Ectodermal cell (in vitro differentiated cells): ENCODE data around the gene TTC5.
"Not testable (repeated sequence)": the region's sequence is repeated elsewhere in the genome, so short reads cannot be mapped to it uniquely, and the experiment has no call there.

Source experiments
- H3K27ac ChIP-seq: 2 replicates; pipeline ENCODE4 v1.7.0; 2013; ENCODE audit warnings: mild to moderate bottlenecking, low read depth, low read length; ENCODE audit not compliant: insufficient read depth, poor library complexity, severe bottlenecking
- H3K27me3 ChIP-seq: 2 replicates; pipeline ENCODE4 v1.7.0; 2013; ENCODE audit warnings: mild to moderate bottlenecking, low read length; ENCODE audit not compliant: insufficient read depth, control insufficient read depth, poor library complexity, severe bottlenecking
- H3K36me3 ChIP-seq: one replicate; pipeline ENCODE4 v1.7.0; 2013; ENCODE audit warnings: low read length; ENCODE audit not compliant: control insufficient read depth, insufficient read depth
- H3K4me1 ChIP-seq: one replicate; pipeline ENCODE4 v1.7.0; 2013; ENCODE audit warnings: low read length; ENCODE audit not compliant: control insufficient read depth, insufficient read depth
- H3K4me3 ChIP-seq: 2 replicates; pipeline ENCODE4 v1.7.0; 2013; ENCODE audit warnings: low read depth, low read length, control low read depth; ENCODE audit not compliant: insufficient read depth
- H3K9me3 ChIP-seq: 2 replicates; pipeline ENCODE4 v1.7.0; 2013; ENCODE audit warnings: mild to moderate bottlenecking, low read length, moderate library complexity; ENCODE audit not compliant: control insufficient read depth
- WGBS, 2 experiments: methylation state at CpG; one replicate each; pipeline ENCODE4 v1.1.7; 2013; ENCODE audit warnings: missing lambda C conversion rate in 2 of 2; 5-methylcytosine and 5-hydroxymethylcytosine counted together

TTC5 gene

GRCh38 chr14:20314026-20314425, 8.3 kb upstream of the TTC5 start:
- WGBS, 2 experiments = 92 to 94% methylated on average over 2 of the region's 2 CpGs
- H3K27me3 ChIP-seq = no peaks in the 10 kb centered on the region
- H3K27ac ChIP-seq = no peak overlapping the region
- H3K4me1 ChIP-seq = no peaks in the 10 kb centered on the region
- H3K4me3 ChIP-seq = no peak overlapping the region
- H3K36me3 ChIP-seq = peaks cover 43% of the 10 kb centered on the region
- no peaks in the 10 kb centered on the region for H3K9me3 ChIP-seq

- Histone ChIP-seq H3K27me3 (no peaks in the 10 kb centered on the region), H3K4me1 (no peaks in the 10 kb centered on the region), H3K27ac (no peak overlapping the region), H3K9me3 (no peaks in the 10 kb centered on the region), H3K4me3 (peak overlapping the region; percentile 80), H3K36me3 (peaks cover under 1% of the 10 kb centered on the region)
- no CpG with 5 or more reads among the region's 1 CpG for WGBS, 2 experiments
These were observed 300 bp upstream of the TTC5 start for GRCh38 chr14:20306079-20306423.

GRCh38 chr14:20302042-20302755, 3.6 kb downstream of the TTC5 start:
- Histone ChIP-seq H3K27me3 (no peaks in the 10 kb centered on the region), H3K36me3 (peaks cover 18% of the 10 kb centered on the region), H3K9me3 (no peaks in the 10 kb centered on the region), H3K27ac (no peak overlapping the region), H3K4me3 (no peak overlapping the region), H3K4me1 (no peaks in the 10 kb centered on the region)
- 93 to 100% methylated on average over 1 of the region's 1 CpG for WGBS, 2 experiments

GRCh38 chr14:20295067-20295466, 10.7 kb downstream of the TTC5 start:
- H3K27me3 ChIP-seq = no peaks in the 10 kb centered on the region
- H3K4me3 ChIP-seq = no peak overlapping the region
- no peaks in the 10 kb centered on the region for H3K9me3 ChIP-seq
- no peaks in the 10 kb centered on the region for H3K4me1 ChIP-seq
- H3K36me3 ChIP-seq = peaks cover 36% of the 10 kb centered on the region
- no peak overlapping the region for H3K27ac ChIP-seq
- WGBS, 2 experiments = 95 to 96% methylated on average over 4 of the region's 4 CpGs

- Histone ChIP-seq H3K4me3 (no peak overlapping the region), H3K36me3 (peaks cover 36% of the 10 kb centered on the region), H3K27me3 (no peaks in the 10 kb centered on the region), H3K4me1 (no peaks in the 10 kb centered on the region), H3K9me3 (no peaks in the 10 kb centered on the region), H3K27ac (no peak overlapping the region)
- WGBS, 2 experiments = 86 to 87% methylated on average over 2 of the region's 2 CpGs
These were observed 11.1 kb downstream of the TTC5 start for GRCh38 chr14:20294636-20295035.

GRCh38 chr14:20281998-20282397, 23.8 kb downstream of the TTC5 start:
- WGBS, 2 experiments = no CpG with 5 or more reads among the region's 1 CpG
- not testable (repeated sequence) for H3K4me1 ChIP-seq, H3K9me3 ChIP-seq, H3K4me3 ChIP-seq, H3K27ac ChIP-seq, H3K27me3 ChIP-seq
- peaks cover 14% of the 10 kb centered on the region for H3K36me3 ChIP-seq

GRCh38 chr14:20280265-20280664, 25.5 kb downstream of the TTC5 start:
- not testable (repeated sequence) for H3K4me1 ChIP-seq, H3K27me3 ChIP-seq, H3K4me3 ChIP-seq, H3K9me3 ChIP-seq, H3K27ac ChIP-seq
- WGBS, 2 experiments = 94 to 96% methylated on average over 7 of the region's 7 CpGs
- H3K36me3 ChIP-seq = peaks cover 14% of the 10 kb centered on the region

- peaks cover 14% of the 10 kb centered on the region for H3K36me3 ChIP-seq
- WGBS, 2 experiments = 79 to 81% methylated on average over 1 of the region's 1 CpG
- H3K27ac ChIP-seq = no peak overlapping the region
These were observed 27.3 kb downstream of the TTC5 start for GRCh38 chr14:20278414-20278813.

GRCh38 chr14:20277409-20277808, 28.3 kb downstream of the TTC5 start:
- Histone ChIP-seq H3K4me3 (no peak overlapping the region), H3K4me1 (no peaks in the 10 kb centered on the region), H3K9me3 (peaks cover 3% of the 10 kb centered on the region), H3K36me3 (peaks cover 14% of the 10 kb centered on the region), H3K27me3 (no peaks in the 10 kb centered on the region), H3K27ac (no peak overlapping the region)
- WGBS, 2 experiments = 92 to 98% methylated on average over 2 of the region's 2 CpGs

More at GRCh38 chr14:20278414-20278813, 27.3 kb downstream of the TTC5 start:
- H3K27me3 ChIP-seq = no peaks in the 10 kb centered on the region
- no peak overlapping the region for H3K4me3 ChIP-seq
- peaks cover 3% of the 10 kb centered on the region for H3K9me3 ChIP-seq
- H3K4me1 ChIP-seq = no peaks in the 10 kb centered on the region

- Histone ChIP-seq H3K27ac (no peak overlapping the region), H3K9me3 (peaks cover 8% of the 10 kb centered on the region), H3K4me1 (no peaks in the 10 kb centered on the region), H3K4me3 (no peak overlapping the region), H3K27me3 (no peaks in the 10 kb centered on the region), H3K36me3 (peaks cover 3% of the 10 kb centered on the region)
- WGBS, 2 experiments = 93 to 95% methylated on average over 2 of the region's 2 CpGs
These were observed 31.7 kb downstream of the TTC5 start for GRCh38 chr14:20274062-20274461.

GRCh38 chr14:20264361-20264760, 41.4 kb downstream of the TTC5 start:
- H3K27me3 ChIP-seq, H3K4me3 ChIP-seq, H3K36me3 ChIP-seq, H3K27ac ChIP-seq, H3K4me1 ChIP-seq, H3K9me3 ChIP-seq: not testable (repeated sequence)
- 80 to 86% methylated on average over 4 to 5 of the region's 5 CpGs for WGBS, 2 experiments
